GM19324 (cell line): ENCODE measurements around the gene USH2A.

Source experiments
- ATAC-seq: cut with Tn5 transposase; IDR thresholded peaks from one replicate; pipeline ENCODE4 v1.9.1; 2021; ENCODE audit warnings: mild to moderate bottlenecking, moderate library complexity; ENCODE audit not compliant: unreplicated experiment, low FRiP score

Gene USH2A

GRCh38 chr1:216144661-216145450, 278.4 kb downstream of the USH2A start:
- no peak for ATAC-seq

GRCh38 chr1:216142921-216143320, 280.3 kb downstream of the USH2A start:
- no peak for ATAC-seq

- no peak for ATAC-seq
Measured at GRCh38 chr1:216140730-216141524, 282.3 kb downstream of the USH2A start.

GRCh38 chr1:216124192-216124781, 299.0 kb downstream of the USH2A start:
- no peak for ATAC-seq

GRCh38 chr1:216123446-216124191, 299.6 kb downstream of the USH2A start:
- no peak for ATAC-seq

DNA sequence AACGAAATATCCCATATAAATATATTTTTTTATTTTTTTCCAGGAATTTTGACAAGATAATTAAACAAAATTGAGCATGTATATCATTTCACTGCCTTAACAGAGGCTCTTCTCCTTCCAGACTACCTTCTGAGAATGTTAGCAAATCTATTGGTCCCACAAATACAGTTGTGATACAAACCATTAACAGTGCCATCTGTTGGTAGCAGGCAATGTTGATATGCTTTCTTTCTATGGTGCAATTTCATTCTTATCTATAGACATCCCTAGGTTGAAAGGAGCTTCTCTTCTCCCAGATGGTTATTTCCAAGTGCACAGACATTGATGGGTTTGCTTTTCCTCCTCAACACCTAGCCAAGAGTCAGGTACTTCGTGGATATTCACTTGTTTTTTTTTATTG, 303.6 kb downstream of the USH2A start:
- ATAC-seq, result no peak

GRCh38 chr1:216114180-216114579, 309.1 kb downstream of the USH2A start:
- ATAC-seq, result no peak

GRCh38 chr1:216113181-216113580, 310.1 kb downstream of the USH2A start:
- ATAC-seq, result no peak

DNA sequence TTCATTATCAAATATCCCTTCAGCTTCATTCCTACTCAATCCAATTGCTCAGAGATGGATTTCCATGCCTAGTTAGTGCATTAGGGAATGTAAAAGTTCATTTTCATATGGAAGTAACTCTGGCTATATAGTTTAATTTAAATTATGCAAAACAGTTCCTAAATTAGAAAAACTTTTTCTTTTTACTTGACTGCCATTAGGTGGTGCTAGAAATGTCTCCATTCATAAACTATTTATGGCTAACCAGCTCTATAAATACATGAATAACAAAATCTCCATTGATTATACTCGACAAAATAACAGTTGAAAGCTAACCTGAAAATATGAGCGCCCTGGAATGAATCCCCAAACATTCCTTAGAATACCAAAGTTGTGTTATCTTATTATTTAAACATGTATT, 311.4 kb downstream of the USH2A start:
- ATAC-seq, result no peak

DNA sequence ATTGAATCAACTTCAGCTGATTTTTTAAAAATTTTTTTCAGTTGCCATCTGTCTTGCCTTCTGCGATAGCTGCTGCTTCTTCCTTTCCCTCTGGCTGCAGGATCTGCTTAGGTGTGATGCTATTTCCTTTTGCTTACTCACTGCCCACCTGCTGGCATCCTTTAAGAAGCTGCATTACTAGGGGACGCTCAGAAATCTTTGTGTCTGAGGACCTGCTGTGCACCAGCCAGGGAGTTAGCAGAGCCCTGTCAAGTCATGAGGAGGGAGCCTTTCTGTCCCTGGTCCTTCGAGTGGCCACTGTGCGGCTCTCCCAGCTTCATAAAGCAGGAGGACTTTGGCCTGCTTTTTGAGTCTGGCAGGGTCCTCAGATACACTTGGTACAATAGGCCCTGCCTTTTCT, 327.8 kb downstream of the USH2A start:
- ATAC-seq, result no peak

DNA sequence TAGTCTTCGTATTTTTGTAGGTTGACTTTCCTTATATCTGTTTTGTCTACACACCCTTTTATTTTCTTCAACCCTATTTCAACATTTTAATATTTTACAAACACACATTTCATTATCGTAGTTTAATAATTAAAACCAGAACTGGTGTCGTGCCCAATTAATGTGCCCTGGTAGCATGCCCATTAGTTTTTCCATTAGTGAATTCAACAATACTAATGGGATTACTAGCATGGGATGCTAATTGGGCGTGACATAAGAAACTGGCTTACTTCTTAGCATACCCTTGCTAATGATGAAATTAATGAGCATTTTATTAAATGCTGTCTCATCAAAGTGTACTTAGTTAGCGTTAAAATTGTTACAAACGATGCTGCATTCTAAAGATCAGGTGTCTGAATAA, 332.7 kb downstream of the USH2A start:
- ATAC-seq, result no peak

- ATAC-seq, result no peak
Measured at GRCh38 chr1:216086678-216087077, 336.6 kb downstream of the USH2A start.

- no peak for ATAC-seq
Measured at GRCh38 chr1:216081445-216081844, 341.8 kb downstream of the USH2A start.

DNA sequence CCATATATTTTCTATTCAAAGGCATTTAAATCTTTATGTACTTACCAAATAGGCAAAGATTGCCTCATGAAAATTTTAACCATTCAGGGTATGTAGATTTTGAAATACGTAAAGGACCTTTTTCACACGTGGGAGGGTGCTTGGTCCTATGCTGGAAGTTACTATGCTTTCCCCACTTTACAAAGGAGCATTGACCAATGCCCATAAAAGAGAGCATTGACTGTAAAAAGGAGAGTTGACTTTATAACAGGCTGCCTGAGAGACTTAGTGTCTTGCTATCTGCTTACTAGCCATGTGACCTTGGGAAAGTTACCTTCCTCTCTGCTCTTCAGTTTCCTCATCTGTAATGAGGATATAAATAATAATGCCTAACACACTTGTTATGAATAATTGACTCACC, 346.5 kb downstream of the USH2A start:
- ATAC-seq, result no peak

DNA sequence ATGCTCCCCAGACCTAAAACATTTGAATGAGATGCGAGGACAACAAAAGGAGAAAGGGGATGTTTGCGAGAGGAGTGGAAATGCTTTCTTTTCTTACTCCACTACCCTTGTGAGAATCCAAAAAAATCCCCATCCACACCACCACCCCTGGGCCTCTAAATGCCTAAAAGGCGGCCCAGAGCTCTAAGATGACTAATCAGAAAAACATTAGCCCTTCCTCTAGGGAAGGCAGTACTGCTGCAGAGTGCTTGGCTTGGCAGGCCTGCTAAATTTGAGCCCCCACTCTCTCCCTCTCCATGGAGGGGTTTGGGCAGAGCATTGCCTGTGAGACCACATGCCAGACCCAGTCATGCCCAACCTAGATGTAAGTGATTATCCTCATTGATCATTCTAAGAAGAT, 347.9 kb downstream of the USH2A start:
- ATAC-seq, result no peak

GRCh38 chr1:216073793-216074595, 349.3 kb downstream of the USH2A start:
- ATAC-seq, result no peak

- ATAC-seq, result no peak
Measured at GRCh38 chr1:216071262-216071661, 352.0 kb downstream of the USH2A start.

DNA sequence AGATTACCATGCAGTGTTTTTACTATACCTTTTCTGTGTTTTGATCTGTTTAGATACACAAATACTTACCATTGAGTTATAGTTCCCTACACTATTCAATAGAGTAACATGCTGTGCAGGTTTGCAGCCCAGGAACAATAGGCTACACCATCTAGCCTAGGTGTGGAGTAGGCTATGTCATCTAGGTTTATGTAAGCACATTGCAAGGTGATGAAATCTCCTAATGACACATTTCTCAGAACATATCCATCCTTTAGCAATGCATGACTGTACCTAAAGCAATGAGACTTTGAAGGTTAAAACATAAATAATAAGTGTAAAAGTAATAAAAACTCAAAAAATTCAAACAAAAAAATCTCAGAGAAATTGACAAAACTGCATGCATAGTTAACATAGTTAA, 358.6 kb downstream of the USH2A start:
- ATAC-seq, result no peak

GRCh38 chr1:216057947-216058346, 365.3 kb downstream of the USH2A start:
- ATAC-seq, result no peak

- ATAC-seq, result no peak
Measured at GRCh38 chr1:216057063-216057462, 366.2 kb downstream of the USH2A start.
